ENCODE data around the gene THSD8. TPM values are rescaled to one million over a fixed set of nuclear protein-coding genes. Genes with fewer than 3 reads are reported as not detected.

The THSD8 gene
- total RNA-seq, 1 donor from 2014 or later: not detected

GRCh38 chr19:12787458-12787857 lies 14.4 kb upstream of the THSD8 start:
- Mint-ChIP-seq H3K4me1 (peaks cover 30% of the 10 kb centered on the region), H3K27ac (no peak overlapping the region), H3K27me3 (ENCODE audit: insufficient read depth, low read depth) (peaks cover 5% of the 10 kb centered on the region), H3K9me3 (no peaks in the 10 kb centered on the region), H3K4me3 (peak overlapping the region; percentile 24), H3K36me3 (no peaks in the 10 kb centered on the region)
- DNase-seq (ENCODE audit: low spot score): no peak
- Histone ChIP-seq H4K20me1 (ENCODE audit: low read depth) (no peaks in the 10 kb centered on the region), H3K4me2 (no peak overlapping the region), H3K4me1 (peaks cover 38% of the 10 kb centered on the region), H3K4me3 (no peak overlapping the region), H3K9me3 (ENCODE audit: low read depth) (no peaks in the 10 kb centered on the region), H3F3A (ENCODE audit: low read depth) (peaks cover 69% of the 10 kb centered on the region), H3K9ac (no peak overlapping the region), H3K27me3 (peaks cover 23% of the 10 kb centered on the region), H3K27ac (no peak overlapping the region), H2AFZ (replicated peaks) (no peak overlapping the region), H3K79me2 (ENCODE audit: low read depth) (no peaks in the 10 kb centered on the region), H3K36me3 (no peaks in the 10 kb centered on the region)
- TF ChIP-seq CTCF (IDR thresholded peaks at IDR 0.05) (no peak), EZH2phosphoT487 (IDR thresholded peaks at IDR 0.05) (no peak)

- no peak for TF ChIP-seq EZH2 (IDR thresholded peaks at IDR 0.05)
- TF ChIP-seq CTCF (IDR thresholded peaks at IDR 0.05): no peak
- no peak for TF ChIP-seq EZH2phosphoT487 (IDR thresholded peaks at IDR 0.05)
- Mint-ChIP-seq H3K36me3 (no peaks in the 10 kb centered on the region), H3K27me3 (ENCODE audit: insufficient read depth, low read depth) (peaks cover 7% of the 10 kb centered on the region), H3K9me3 (no peaks in the 10 kb centered on the region), H3K4me3 (peak overlapping the region; percentile 87), H3K4me1 (peaks cover 30% of the 10 kb centered on the region), H3K27ac (peak overlapping the region; percentile 85)
- H3K27ac ChIP-seq: peak overlapping the region; percentile 56
- H3K9me3 ChIP-seq (ENCODE audit: low read depth): no peaks in the 10 kb centered on the region
- peak overlapping the region; percentile 61 for H3K4me3 ChIP-seq
- H3K79me2 ChIP-seq (ENCODE audit: low read depth): no peaks in the 10 kb centered on the region
- no peaks in the 10 kb centered on the region for H3K36me3 ChIP-seq
- H3K9ac ChIP-seq: no peak overlapping the region
- H3F3A ChIP-seq (ENCODE audit: low read depth): peaks cover 71% of the 10 kb centered on the region
- H3K4me2 ChIP-seq: peak overlapping the region; percentile 84
- no peaks in the 10 kb centered on the region for H4K20me1 ChIP-seq (ENCODE audit: low read depth)
- DNase-seq (ENCODE audit: low spot score): no peak
- H3K4me1 ChIP-seq: peaks cover 37% of the 10 kb centered on the region
- no peak overlapping the region for H2AFZ ChIP-seq (replicated peaks)
- peaks cover 30% of the 10 kb centered on the region for H3K27me3 ChIP-seq
Observed at GRCh38 chr19:12788042-12788681, 13.7 kb upstream of the THSD8 start.

- no peaks in the 10 kb centered on the region for H3K9me3 ChIP-seq (ENCODE audit: low read depth)
- peak overlapping the region; percentile 84 for H3K4me2 ChIP-seq
- no peaks in the 10 kb centered on the region for H3K36me3 ChIP-seq
- peaks cover 7% of the 10 kb centered on the region for H3K27me3 Mint-ChIP-seq (ENCODE audit: insufficient read depth, low read depth)
- no peaks in the 10 kb centered on the region for H4K20me1 ChIP-seq (ENCODE audit: low read depth)
- H3K27ac ChIP-seq: peak overlapping the region; percentile 56
- no peaks in the 10 kb centered on the region for H3K36me3 Mint-ChIP-seq
- H3K9ac ChIP-seq: no peak overlapping the region
- H3K9me3 Mint-ChIP-seq: no peaks in the 10 kb centered on the region
- DNase-seq (ENCODE audit: low spot score): peak; percentile 70
- H3K4me3 Mint-ChIP-seq: peak overlapping the region; percentile 87
- H3F3A ChIP-seq (ENCODE audit: low read depth): peaks cover 68% of the 10 kb centered on the region
- H3K4me3 ChIP-seq: peak overlapping the region; percentile 61
- peaks cover 31% of the 10 kb centered on the region for H3K27me3 ChIP-seq
- H3K79me2 ChIP-seq (ENCODE audit: low read depth): no peaks in the 10 kb centered on the region
- H3K4me1 Mint-ChIP-seq: peaks cover 26% of the 10 kb centered on the region
- peak overlapping the region; percentile 99 for H3K27ac Mint-ChIP-seq
- TF ChIP-seq EZH2 (IDR thresholded peaks at IDR 0.05): no peak
- TF ChIP-seq EZH2phosphoT487 (IDR thresholded peaks at IDR 0.05): no peak
- no peak for TF ChIP-seq CTCF (IDR thresholded peaks at IDR 0.05)
- H3K4me1 ChIP-seq: peaks cover 32% of the 10 kb centered on the region
- H2AFZ ChIP-seq (replicated peaks): no peak overlapping the region
Observed at GRCh38 chr19:12788682-12789097, 13.2 kb upstream of the THSD8 start.
